ENCODE measurements around the gene CORO7. TPM values are rescaled to one million over a fixed set of nuclear protein-coding genes. Genes with fewer than 3 reads are reported as not detected.
"Not testable (repeated sequence)": the region's sequence is repeated elsewhere in the genome, so short reads cannot be mapped to it uniquely, and the experiment has no call there.

The CORO7 gene
- total RNA-seq, 4 donors from 2014 or later = 17.9 to 53.7 (median 29.7) TPM

- intact Hi-C loops (cut with DNase I) = no loop called here
- H3K4me1 ChIP-seq = peaks cover 4 to 17% of the 10 kb centered on the region in 2 donors
- no peaks in the 10 kb centered on the region for H3K36me3 ChIP-seq
- H3K27ac ChIP-seq = peak overlapping the region in 2 of 3 donors; percentile 24 to 26
- H3K27me3 ChIP-seq = no peaks in the 10 kb centered on the region
- WGBS, 2 donors = 54 to 57% methylated on average over 24 to 26 of the region's 26 CpGs
- H3K9me3 ChIP-seq = no peaks in the 10 kb centered on the region
- no peak overlapping the region for H3K4me3 ChIP-seq (replicated peaks in 1 of 3)
- TF ChIP-seq POLR2A (IDR thresholded peaks at IDR 0.05) = no peak
- no peak for TF ChIP-seq CTCF (IDR thresholded peaks at IDR 0.05)
- DNase-seq = peak; percentile 53 to 75
Observed at GRCh38 chr16:4344983-4345835, 71.2 kb downstream of the CORO7 start.

GRCh38 chr16:4344300-4344982, 72.0 kb downstream of the CORO7 start:
- peak overlapping the region in 2 of 3 donors; percentile 24 to 26 for H3K27ac ChIP-seq
- intact Hi-C loops (cut with DNase I); H3K27me3 ChIP-seq; H3K36me3 ChIP-seq; H3K4me3 ChIP-seq (replicated peaks in 1 of 3); H3K4me1 ChIP-seq; H3K9me3 ChIP-seq; DNase-seq: not testable (repeated sequence)
- 40 to 58% methylated on average over 5 to 9 of the region's 10 CpGs for WGBS, 2 donors

GRCh38 chr16:4342866-4343744, 73.3 kb downstream of the CORO7 start:
- no peak for DNase-seq
- Histone ChIP-seq H3K27me3 (no peaks in the 10 kb centered on the region), H3K9me3 (no peaks in the 10 kb centered on the region), H3K4me3 (replicated peaks in 1 of 3) (no peak overlapping the region), H3K27ac (no peak overlapping the region), H3K36me3 (no peaks in the 10 kb centered on the region), H3K4me1 (peaks cover 0 to 9% of the 10 kb centered on the region in 2 donors)
- no peak for TF ChIP-seq POLR2A (IDR thresholded peaks at IDR 0.05)
- TF ChIP-seq CTCF (IDR thresholded peaks at IDR 0.05) = no peak
- WGBS, 2 donors = 83 to 92% methylated on average over 12 to 17 of the region's 21 CpGs
- intact Hi-C loops (cut with DNase I) = no loop called here

GRCh38 chr16:4341250-4341649, 75.1 kb downstream of the CORO7 start:
- 88 to 96% methylated on average over 13 of the region's 13 CpGs for WGBS, 2 donors
- intact Hi-C loops (cut with DNase I) = no loop called here

More at GRCh38 chr16:4341250-4341649, 75.1 kb downstream of the CORO7 start:
- H3K27me3 ChIP-seq = no peaks in the 10 kb centered on the region
- no peaks in the 10 kb centered on the region for H3K9me3 ChIP-seq
- H3K36me3 ChIP-seq = peaks cover 0 to 5% of the 10 kb centered on the region in 2 donors
- H3K4me3 ChIP-seq (replicated peaks in 1 of 3) = no peak overlapping the region
- no peak for TF ChIP-seq CTCF (IDR thresholded peaks at IDR 0.05)
- TF ChIP-seq POLR2A (IDR thresholded peaks at IDR 0.05) = no peak
- H3K27ac ChIP-seq = no peak overlapping the region
- peaks cover 0 to 9% of the 10 kb centered on the region in 2 donors for H3K4me1 ChIP-seq
- DNase-seq = no peak
